ENCODE data around the gene KRT74.
A peak's percentile ranks its signal among the peaks of the same experiment; 100 is the strongest.

Gene KRT74

GRCh38 chr12:52568111-52568510, 5.5 kb downstream of the KRT74 start:
- no peak for DNase-seq

- peak; percentile 37 for DNase-seq
Observed at GRCh38 chr12:52566847-52567291, 6.8 kb downstream of the KRT74 start.

GRCh38 chr12:52564582-52564981, 9.1 kb downstream of the KRT74 start:
- DNase-seq, result no peak

GRCh38 chr12:52561880-52562449, 11.7 kb downstream of the KRT74 start:
- DNase-seq, result no peak

- no peak for DNase-seq
Observed at GRCh38 chr12:52559979-52560378, 13.7 kb downstream of the KRT74 start.

GRCh38 chr12:52558781-52559445, 14.7 kb downstream of the KRT74 start:
- DNase-seq, result no peak

GRCh38 chr12:52557476-52557875, 16.2 kb downstream of the KRT74 start:
- no peak for DNase-seq

- no peak for DNase-seq
Observed at GRCh38 chr12:52555577-52555976, 18.1 kb downstream of the KRT74 start.

GRCh38 chr12:52552681-52553195, 20.9 kb downstream of the KRT74 start, which contains the start of gene KRT71:
Gene KRT71 (minus strand): TSS chr12:52553145. CDS start chr12:52553077, 68 bp downstream.
- no peak for DNase-seq

GRCh38 chr12:52552055-52552454, 21.6 kb downstream of the KRT74 start:
- DNase-seq, result no peak

GRCh38 chr12:52551216-52551865, 22.3 kb downstream of the KRT74 start:
- DNase-seq, result no peak

GRCh38 chr12:52546126-52546525, 27.5 kb downstream of the KRT74 start:
- DNase-seq, result no peak

- DNase-seq, result no peak
Observed at GRCh38 chr12:52543985-52544883, 29.4 kb downstream of the KRT74 start.

GRCh38 chr12:52542785-52543318, 30.8 kb downstream of the KRT74 start:
- DNase-seq, result no peak

- no peak for DNase-seq
Observed at GRCh38 chr12:52542157-52542556, 31.5 kb downstream of the KRT74 start.

GRCh38 chr12:52541709-52542108, 31.9 kb downstream of the KRT74 start:
- DNase-seq, result no peak

- no peak for DNase-seq
Observed at GRCh38 chr12:52540531-52540930, 33.1 kb downstream of the KRT74 start.

GRCh38 chr12:52539821-52540173, 33.8 kb downstream of the KRT74 start:
- DNase-seq, result no peak

- no peak for DNase-seq
Observed at GRCh38 chr12:52539083-52539820, 34.4 kb downstream of the KRT74 start.

- no peak for DNase-seq
Observed at GRCh38 chr12:52537101-52537500, 36.5 kb downstream of the KRT74 start.

GRCh38 chr12:52535574-52535973, 38.1 kb downstream of the KRT74 start:
- DNase-seq, result no peak

GRCh38 chr12:52534482-52534881, 39.2 kb downstream of the KRT74 start:
- no peak for DNase-seq

All from stimulated activated CD8-positive, alpha-beta memory T cell treated with anti-CD3 and anti-CD28 coated beads, Interleukin-4, amount 100 ng/mL, for 48 hours (primary cell).